M059J (cell line): ENCODE results near the gene SLC1A7. TPM values are rescaled to one million over a fixed set of nuclear protein-coding genes. Genes with fewer than 3 reads are reported as not detected.
A peak's percentile ranks its signal among the peaks of the same experiment; 100 is the strongest.

Experiments
- DNase-seq: peaks from one replicate; pipeline ENCODE4 v3.0.0-alpha.2; 2012; ENCODE audit warnings: low read depth
- total RNA-seq: library from RNA; depleted of rRNA; stranded (reverse); fragments of >200 nt; shearing (Covaris generic); gene quantifications from 2 replicates; pipeline ENCODE4 v1.2.3, GENCODE V29; 2014

SLC1A7 gene
- total RNA-seq, 1 experiment from 2014 or later: 0.25 TPM

GRCh38 chr1:53160924-53161378 lies 18.5 kb upstream of the SLC1A7 start:
- no peak for DNase-seq

GRCh38 chr1:53158900-53159299 lies 16.5 kb upstream of the SLC1A7 start:
- DNase-seq: no peak

- DNase-seq: no peak
These were observed 14.3 kb upstream of the SLC1A7 start for GRCh38 chr1:53156783-53157182.

GRCh38 chr1:53155945-53156344 lies 13.5 kb upstream of the SLC1A7 start:
- no peak for DNase-seq

- DNase-seq: no peak
These were observed 13.1 kb upstream of the SLC1A7 start for GRCh38 chr1:53155534-53155933.

- DNase-seq: no peak
These were observed 12.5 kb upstream of the SLC1A7 start for GRCh38 chr1:53154859-53155438.

GRCh38 chr1:53153752-53154151 lies 11.3 kb upstream of the SLC1A7 start:
- no peak for DNase-seq

- peak; percentile 68 for DNase-seq
These were observed 5.7 kb upstream of the SLC1A7 start for GRCh38 chr1:53148123-53148522.

- DNase-seq: no peak
These were observed 4.7 kb upstream of the SLC1A7 start for GRCh38 chr1:53147174-53147573.

GRCh38 chr1:53145942-53146708 lies 3.7 kb upstream of the SLC1A7 start:
- peak; percentile 99 for DNase-seq

GRCh38 chr1:53145619-53145941 lies 3.1 kb upstream of the SLC1A7 start:
- DNase-seq: no peak

- DNase-seq: no peak
These were observed 2.7 kb upstream of the SLC1A7 start for GRCh38 chr1:53145051-53145600.

- DNase-seq: no peak
These were observed 1.8 kb upstream of the SLC1A7 start for GRCh38 chr1:53144201-53144600.

- no peak for DNase-seq
These were observed 1.1 kb upstream of the SLC1A7 start for GRCh38 chr1:53143527-53143926.

GRCh38 chr1:53141487-53142055 lies 867 bp downstream of the SLC1A7 start:
- DNase-seq: no peak

- DNase-seq: no peak
These were observed 2.0 kb downstream of the SLC1A7 start for GRCh38 chr1:53140451-53140850.

- no peak for DNase-seq
These were observed 2.5 kb downstream of the SLC1A7 start for GRCh38 chr1:53139951-53140361.

GRCh38 chr1:53138991-53139884 lies 3.2 kb downstream of the SLC1A7 start:
- no peak for DNase-seq

- DNase-seq: no peak
These were observed 4.7 kb downstream of the SLC1A7 start for GRCh38 chr1:53137729-53138128.

GRCh38 chr1:53135735-53136114 lies 6.7 kb downstream of the SLC1A7 start:
- peak; percentile 48 for DNase-seq

- peak; percentile 43 for DNase-seq
These were observed 7.3 kb downstream of the SLC1A7 start for GRCh38 chr1:53134961-53135734.
